Type B pancreatic cell (in vitro differentiated cells): ENCODE results near the gene HSH2D. TPM values are rescaled to one million over a fixed set of nuclear protein-coding genes. Genes with fewer than 3 reads are reported as not detected.

Experiments used
- DNase-seq: peaks from one replicate; pipeline ENCODE4 v3.0.0; 2021; ENCODE audit warnings: mixed read lengths; ENCODE audit not compliant: unreplicated experiment; ENCODE audit errors: extremely low spot score
- H3K27ac Mint-ChIP-seq: 2 replicates; pipeline ENCODE4 v1.8.0; 2021; ENCODE audit warnings: mild to moderate bottlenecking, mixed read lengths
- H3K27me3 Mint-ChIP-seq: 2 replicates; pipeline ENCODE4 v1.8.0; 2021; ENCODE audit warnings: mixed read lengths
- H3K36me3 Mint-ChIP-seq: 2 replicates; pipeline ENCODE4 v1.8.0; 2021; ENCODE audit warnings: mixed read lengths
- H3K4me1 Mint-ChIP-seq: one replicate; pipeline ENCODE4 v1.8.0; 2021; ENCODE audit warnings: mixed read lengths; ENCODE audit not compliant: unreplicated experiment
- H3K4me3 Mint-ChIP-seq: 2 replicates; pipeline ENCODE4 v1.8.0; 2021; ENCODE audit warnings: mild to moderate bottlenecking, mixed read lengths
- H3K9me3 Mint-ChIP-seq: 2 replicates; pipeline ENCODE4 v1.8.0; 2021; ENCODE audit warnings: mixed read lengths
- CTCF ChIP-seq: fragments of 200-600 bp; sonication (generic); conservative IDR thresholded peaks from 2 replicates; pipeline ENCODE4 v1.5.0; 2021; ENCODE audit warnings: antibody characterized with exemption, mild to moderate bottlenecking
- total RNA-seq: library from RNA; stranded (reverse); gene quantifications from 2 replicates; pipeline ENCODE4 v1.2.1, GENCODE V29; 2021; ENCODE audit warnings: low replicate concordance

Gene HSH2D
- total RNA-seq, 1 donor from 2014 or later, result 0.68 TPM

- Mint-ChIP-seq H3K36me3 (no peaks in the 10 kb centered on the region), H3K4me1 (peaks cover 3% of the 10 kb centered on the region), H3K4me3 (no peak overlapping the region), H3K9me3 (no peaks in the 10 kb centered on the region), H3K27ac (no peak overlapping the region), H3K27me3 (no peaks in the 10 kb centered on the region)
- no peak for DNase-seq
- TF ChIP-seq CTCF, result no peak
Observed at GRCh38 chr19:16142032-16142580, 1.4 kb upstream of the HSH2D start.

GRCh38 chr19:16144216-16144581, 714 bp downstream of the HSH2D start:
- Mint-ChIP-seq H3K36me3 (no peaks in the 10 kb centered on the region), H3K4me1 (peaks cover 3% of the 10 kb centered on the region)
- no peak for TF ChIP-seq CTCF

GRCh38 chr19:16146112-16146511, 2.6 kb downstream of the HSH2D start:
- H3K4me3 Mint-ChIP-seq, result no peak overlapping the region
- H3K27ac Mint-ChIP-seq, result no peak overlapping the region
- H3K9me3 Mint-ChIP-seq, result no peaks in the 10 kb centered on the region

More at GRCh38 chr19:16144216-16144581, 714 bp downstream of the HSH2D start:
- no peak overlapping the region for H3K4me3 Mint-ChIP-seq
- H3K27me3 Mint-ChIP-seq, result no peaks in the 10 kb centered on the region
- H3K9me3 Mint-ChIP-seq, result no peaks in the 10 kb centered on the region
- DNase-seq, result no peak
- peak overlapping the region; percentile 72 for H3K27ac Mint-ChIP-seq

DNA sequence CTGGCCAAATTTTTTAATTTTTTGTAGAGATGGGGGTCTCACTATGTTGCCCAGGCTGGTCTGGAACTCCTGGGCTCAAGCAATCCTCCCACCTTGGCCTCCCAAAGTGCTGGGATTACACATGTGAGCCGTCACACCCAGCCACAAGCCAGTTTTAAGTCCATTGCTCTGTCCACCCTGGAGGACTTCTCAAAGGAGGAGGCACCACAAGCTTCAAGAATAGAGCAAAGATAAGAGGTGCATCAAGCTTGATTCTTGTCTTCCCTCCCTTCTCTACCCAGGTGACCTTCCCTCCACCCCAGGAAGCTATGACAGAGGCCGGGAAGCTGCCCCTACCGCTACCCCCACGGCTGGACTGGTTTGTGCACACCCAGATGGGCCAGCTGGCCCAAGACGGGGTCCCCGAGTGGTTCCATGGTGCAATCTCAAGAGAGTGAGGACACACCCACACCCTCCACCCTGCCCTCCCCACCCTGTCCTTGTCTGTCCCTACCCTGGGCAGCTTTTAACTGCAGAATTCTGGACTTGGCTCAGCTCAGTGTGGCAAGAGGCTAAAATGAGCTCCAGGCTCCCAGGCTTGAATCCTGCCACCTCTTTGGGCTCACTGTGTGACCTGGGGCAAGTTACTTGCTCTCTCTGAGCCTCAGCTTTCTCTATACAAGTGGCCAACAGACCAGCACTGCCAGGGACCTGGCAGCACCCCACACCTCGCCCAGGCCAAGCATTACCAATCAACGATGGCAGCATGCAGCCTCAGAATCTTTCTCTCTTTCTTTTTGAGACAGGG, 5.2 kb downstream of the HSH2D start:
- no peak for DNase-seq
- TF ChIP-seq CTCF, result no peak
- no peak overlapping the region for H3K27ac Mint-ChIP-seq
- H3K27me3 Mint-ChIP-seq, result no peaks in the 10 kb centered on the region
- H3K4me1 Mint-ChIP-seq, result no peaks in the 10 kb centered on the region
- H3K4me3 Mint-ChIP-seq, result no peak overlapping the region
- no peaks in the 10 kb centered on the region for H3K9me3 Mint-ChIP-seq
- no peaks in the 10 kb centered on the region for H3K36me3 Mint-ChIP-seq

More at GRCh38 chr19:16146112-16146511, 2.6 kb downstream of the HSH2D start:
- H3K4me1 Mint-ChIP-seq, result peaks cover 3% of the 10 kb centered on the region
- no peak for TF ChIP-seq CTCF
- H3K27me3 Mint-ChIP-seq, result no peaks in the 10 kb centered on the region
- no peak for DNase-seq
- no peaks in the 10 kb centered on the region for H3K36me3 Mint-ChIP-seq

GRCh38 chr19:16153582-16154336, 10.3 kb downstream of the HSH2D start:
- no peak for DNase-seq
- H3K4me1 Mint-ChIP-seq, result no peaks in the 10 kb centered on the region
- H3K27ac Mint-ChIP-seq, result no peak overlapping the region
- H3K27me3 Mint-ChIP-seq, result no peaks in the 10 kb centered on the region
- H3K4me3 Mint-ChIP-seq, result no peak overlapping the region
- no peaks in the 10 kb centered on the region for H3K9me3 Mint-ChIP-seq
- TF ChIP-seq CTCF, result no peak
- H3K36me3 Mint-ChIP-seq, result no peaks in the 10 kb centered on the region
